HG03066 (cell line): Measurements from ENCODE around the gene ANKRD55.

ENCODE experiments used
- ATAC-seq: cut with Tn5 transposase; IDR thresholded peaks from one replicate; pipeline ENCODE4 v1.9.1; 2021; ENCODE audit warnings: low read depth; ENCODE audit not compliant: unreplicated experiment

The ANKRD55 gene

GRCh38 chr5:56055859-56056258 is 177.3 kb downstream of the ANKRD55 start:
- no peak for ATAC-seq

DNA sequence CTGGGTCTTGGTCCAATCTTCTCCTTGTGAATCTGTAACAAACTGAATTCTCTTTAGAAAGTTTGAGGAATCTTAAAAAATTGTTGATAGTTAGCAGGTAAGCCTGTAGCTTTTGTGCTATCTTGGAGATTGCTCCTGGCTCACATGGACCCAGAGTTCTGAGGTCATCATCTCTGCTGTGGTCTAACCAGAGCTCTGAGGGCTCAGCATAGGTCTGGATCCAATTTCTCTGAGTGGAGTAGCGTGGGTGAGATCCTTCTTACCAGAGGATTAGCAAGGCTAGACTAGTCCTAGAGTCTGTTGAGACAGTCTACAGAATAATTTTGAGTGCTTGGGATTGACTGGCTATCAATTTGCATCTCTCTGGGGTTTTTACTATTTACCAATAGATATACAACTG is 177.8 kb downstream of the ANKRD55 start:
- ATAC-seq: no peak

DNA sequence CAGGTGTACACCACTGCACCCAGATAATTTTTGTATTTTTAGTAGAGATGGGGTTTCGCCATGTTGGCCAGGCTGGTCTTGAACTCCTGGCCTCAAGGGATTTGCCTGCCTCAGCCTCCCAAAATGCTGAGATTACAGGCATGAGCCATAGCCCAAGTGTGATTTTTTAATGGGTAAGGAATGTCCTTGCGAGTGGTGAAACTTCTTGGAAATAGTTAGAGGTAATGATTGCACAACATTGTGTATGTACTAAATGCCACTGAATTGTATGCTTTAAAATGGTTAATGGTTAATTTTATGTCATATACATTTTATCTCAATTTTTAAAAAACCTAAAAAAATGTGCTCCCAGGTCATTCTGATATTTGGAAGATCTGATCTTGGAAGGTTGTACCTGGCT is 178.5 kb downstream of the ANKRD55 start:
- no peak for ATAC-seq

DNA sequence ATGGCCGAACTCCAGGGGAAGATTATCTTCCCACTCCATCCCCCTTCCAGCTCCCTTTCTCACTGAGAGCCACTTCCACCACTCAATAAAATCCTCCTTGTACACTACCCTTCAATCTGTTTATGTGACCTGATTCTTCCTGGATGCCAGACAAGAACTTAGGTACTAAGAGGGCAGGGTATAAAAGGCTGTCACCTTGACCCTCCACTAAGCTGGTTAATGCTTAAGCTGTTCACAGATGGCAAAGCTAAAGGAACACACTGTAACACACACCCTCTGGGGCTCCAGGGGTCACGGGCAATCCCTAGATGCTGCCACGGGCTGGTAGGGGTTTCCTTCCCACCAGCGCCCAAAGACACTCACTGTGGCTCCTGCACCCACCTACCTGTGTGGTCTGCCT is 179.8 kb downstream of the ANKRD55 start:
- no peak for ATAC-seq

GRCh38 chr5:56052735-56053134 is 180.4 kb downstream of the ANKRD55 start:
- ATAC-seq: no peak

- no peak for ATAC-seq
Measured at GRCh38 chr5:56050551-56051255, 182.4 kb downstream of the ANKRD55 start.
